Tibial nerve (tissue), 4 donors: Measurements from ENCODE around the gene NAP1L4.

Source experiments
- EP300 ChIP-seq, 2 donors: sonication (generic); formaldehyde crosslinking; IDR thresholded peaks; one replicate each; pipeline ENCODE4 v1.6.1; 2017; ENCODE audit warnings: antibody characterized with exemption in 2 of 2, mild to moderate bottlenecking in 1 of 2
- TF ChIP-seq, protein P1 (sequence below), 5 experiments: fragments of 200-600 bp in 3 of 5; fragments of 450-650 bp in 2 of 5; sonication (generic) in 3 of 5; IDR thresholded peaks; one replicate each; pipeline ENCODE4 v1.5.1; 2016 to 2019; ENCODE audit warnings: antibody characterized with exemption in 5 of 5, mild to moderate bottlenecking in 3 of 5, moderate library complexity in 2 of 5

DNA sequence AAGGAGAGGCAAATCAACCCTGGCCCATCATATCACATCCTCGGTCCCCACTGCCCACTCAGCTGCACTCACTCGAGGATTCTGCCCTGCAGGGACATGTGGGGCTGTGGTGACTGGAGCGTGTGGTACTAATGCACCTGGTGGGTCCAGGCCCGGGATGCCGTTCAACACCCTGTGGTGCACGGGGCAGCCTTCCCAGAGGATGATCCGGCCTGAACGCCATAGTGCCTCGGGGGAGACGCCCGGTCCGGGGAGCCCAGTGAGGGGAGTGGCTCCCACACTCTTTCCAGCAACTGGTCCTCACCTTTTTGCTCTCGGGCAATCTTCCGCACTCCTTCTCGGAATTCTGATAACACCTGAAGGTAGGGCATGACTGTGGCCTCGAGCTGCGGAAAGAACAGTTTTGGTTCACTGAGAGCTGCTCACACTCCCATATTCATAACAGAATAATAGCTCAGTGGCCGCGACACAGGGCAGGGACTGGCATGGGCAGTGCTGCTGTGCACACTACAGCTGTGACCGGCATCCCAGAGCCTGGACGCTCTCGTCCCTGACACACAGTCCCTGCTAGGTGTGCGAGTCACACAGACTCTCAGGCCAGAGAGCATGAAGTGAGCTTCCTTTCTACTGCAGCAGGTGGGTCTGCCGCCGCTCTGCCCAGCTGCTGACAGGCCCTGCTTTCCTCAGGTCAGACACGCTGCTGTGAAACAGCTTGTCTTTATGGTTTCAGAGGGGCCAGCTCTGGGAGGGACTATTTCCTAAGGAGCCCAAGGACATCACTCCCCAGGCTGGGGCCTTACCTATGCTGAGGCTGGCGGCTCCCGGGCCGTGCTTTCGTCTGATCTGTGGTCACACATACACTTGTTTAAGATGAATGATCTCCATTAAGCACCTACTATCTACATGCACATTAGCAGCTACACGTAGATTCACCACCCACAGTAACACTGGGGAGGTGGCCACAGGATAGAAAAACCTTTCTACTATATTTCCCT, 20.1 kb upstream of the NAP1L4 start:
- TF ChIP-seq, protein P1, sequence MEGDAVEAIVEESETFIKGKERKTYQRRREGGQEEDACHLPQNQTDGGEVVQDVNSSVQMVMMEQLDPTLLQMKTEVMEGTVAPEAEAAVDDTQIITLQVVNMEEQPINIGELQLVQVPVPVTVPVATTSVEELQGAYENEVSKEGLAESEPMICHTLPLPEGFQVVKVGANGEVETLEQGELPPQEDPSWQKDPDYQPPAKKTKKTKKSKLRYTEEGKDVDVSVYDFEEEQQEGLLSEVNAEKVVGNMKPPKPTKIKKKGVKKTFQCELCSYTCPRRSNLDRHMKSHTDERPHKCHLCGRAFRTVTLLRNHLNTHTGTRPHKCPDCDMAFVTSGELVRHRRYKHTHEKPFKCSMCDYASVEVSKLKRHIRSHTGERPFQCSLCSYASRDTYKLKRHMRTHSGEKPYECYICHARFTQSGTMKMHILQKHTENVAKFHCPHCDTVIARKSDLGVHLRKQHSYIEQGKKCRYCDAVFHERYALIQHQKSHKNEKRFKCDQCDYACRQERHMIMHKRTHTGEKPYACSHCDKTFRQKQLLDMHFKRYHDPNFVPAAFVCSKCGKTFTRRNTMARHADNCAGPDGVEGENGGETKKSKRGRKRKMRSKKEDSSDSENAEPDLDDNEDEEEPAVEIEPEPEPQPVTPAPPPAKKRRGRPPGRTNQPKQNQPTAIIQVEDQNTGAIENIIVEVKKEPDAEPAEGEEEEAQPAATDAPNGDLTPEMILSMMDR (IDR thresholded peaks at IDR 0.05): no peak
- no peak for TF ChIP-seq EP300 (IDR thresholded peaks at IDR 0.05)
